Cerebellar cortex (tissue), 1 donor: ENCODE results near the gene ZNF185.
A peak's percentile ranks its signal among the peaks of the same experiment; 100 is the strongest.

Source experiments
- DNase-seq: peaks from one replicate; pipeline ENCODE4 v3.0.0-alpha.2; 2015; ENCODE audit warnings: low spot score

Gene ZNF185

DNA sequence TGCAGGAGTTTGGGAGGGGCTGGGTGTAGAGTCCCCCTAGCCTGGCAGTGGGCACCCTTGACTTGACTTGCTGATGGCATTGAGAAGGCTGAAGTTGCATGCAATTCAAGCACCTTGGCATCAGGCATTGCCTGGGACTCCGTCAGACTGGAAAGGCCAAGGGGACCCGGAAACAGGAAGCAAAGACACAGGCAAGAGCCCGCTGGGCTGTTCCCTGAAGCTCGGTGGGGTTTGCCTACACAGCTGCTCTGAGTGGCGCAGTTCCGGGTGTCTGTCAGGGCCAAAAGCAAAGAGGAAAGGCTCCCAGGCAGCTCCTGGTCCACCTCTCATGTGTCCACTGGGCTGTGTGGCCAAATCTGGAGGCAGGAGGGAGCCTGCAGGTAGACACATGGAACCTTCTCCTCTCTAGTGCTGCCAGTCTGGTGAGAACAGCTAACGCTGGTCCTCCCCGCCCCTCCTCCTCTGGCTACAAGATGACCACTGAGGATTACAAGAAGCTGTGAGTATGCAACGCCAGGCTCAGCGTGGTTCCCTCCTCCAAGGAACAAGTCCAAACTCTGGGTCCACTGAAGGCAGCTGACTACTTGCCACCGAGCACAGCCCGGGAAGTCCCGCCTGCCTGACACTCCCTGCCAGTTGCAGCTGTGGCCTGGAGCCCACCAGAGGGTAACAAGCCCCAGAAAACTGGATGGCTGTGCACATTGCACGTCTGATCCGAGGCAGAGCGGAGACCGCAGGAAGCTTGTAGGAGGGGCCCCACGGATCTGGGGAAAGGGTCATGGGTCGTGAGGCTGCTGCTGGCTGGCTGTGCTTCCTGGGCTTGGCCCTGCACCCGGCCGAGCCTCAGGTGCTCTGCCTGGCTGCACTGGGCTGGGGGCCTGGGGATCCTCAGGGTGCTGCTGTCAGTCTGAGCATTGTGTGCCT, 20.1 kb downstream of the ZNF185 start:
- no peak for DNase-seq

- no peak for DNase-seq
Observed at GRCh38 chrX:152918707-152919106, 20.8 kb downstream of the ZNF185 start.

GRCh38 chrX:152923599-152923998, 25.7 kb downstream of the ZNF185 start:
- DNase-seq = no peak

DNA sequence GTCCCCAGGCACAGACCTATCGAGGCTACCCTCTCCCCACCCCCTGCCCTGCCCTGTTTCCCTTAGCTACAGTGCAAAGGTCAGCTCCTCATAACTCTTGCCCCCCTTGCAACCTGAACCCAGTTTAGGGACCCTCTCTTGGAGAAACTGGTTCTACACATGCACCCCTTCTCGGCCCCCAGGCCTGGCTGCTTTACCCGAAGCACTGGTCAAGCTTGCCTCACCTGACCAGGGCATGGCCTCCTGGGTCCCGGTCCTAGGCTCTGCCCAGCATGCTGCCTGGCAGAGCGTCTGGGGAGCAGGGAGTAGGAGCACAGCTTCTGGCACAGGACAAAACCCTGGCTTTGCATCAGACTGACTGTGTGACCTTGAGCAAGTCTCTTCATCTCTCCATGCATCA, 28.0 kb downstream of the ZNF185 start:
- DNase-seq = no peak

DNA sequence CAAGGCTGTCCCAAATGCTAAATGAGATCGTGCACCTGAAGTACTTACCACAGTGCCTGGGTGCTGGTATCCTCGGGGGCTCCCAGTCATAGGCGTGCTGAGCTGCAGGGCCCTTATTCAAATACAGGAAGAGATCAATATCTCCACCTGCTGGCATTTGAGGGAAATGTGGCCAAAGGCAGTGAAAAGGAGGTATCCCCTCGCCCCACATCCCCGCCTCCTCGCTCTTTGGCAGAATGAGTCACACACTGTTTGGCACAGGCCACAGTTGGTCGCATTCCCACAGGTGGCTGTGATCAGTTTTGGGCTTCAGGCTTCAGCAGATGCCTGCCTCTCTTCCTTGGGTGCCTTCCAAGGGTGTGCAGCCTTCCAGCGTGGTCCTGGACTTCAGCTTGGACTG, 28.4 kb downstream of the ZNF185 start:
- DNase-seq = peak; percentile 61

GRCh38 chrX:152926923-152927322, 29.1 kb downstream of the ZNF185 start:
- DNase-seq = peak; percentile 33

- DNase-seq = no peak
Observed at GRCh38 chrX:152927858-152928760, 30.2 kb downstream of the ZNF185 start.

GRCh38 chrX:152928761-152929400, 31.0 kb downstream of the ZNF185 start:
- no peak for DNase-seq

- DNase-seq = no peak
Observed at GRCh38 chrX:152929898-152930297, 32.0 kb downstream of the ZNF185 start.

- no peak for DNase-seq
Observed at GRCh38 chrX:152930516-152930915, 32.6 kb downstream of the ZNF185 start.

GRCh38 chrX:152932144-152932543, 34.3 kb downstream of the ZNF185 start:
- DNase-seq = no peak

GRCh38 chrX:152932598-152933175, 34.8 kb downstream of the ZNF185 start:
- no peak for DNase-seq

DNA sequence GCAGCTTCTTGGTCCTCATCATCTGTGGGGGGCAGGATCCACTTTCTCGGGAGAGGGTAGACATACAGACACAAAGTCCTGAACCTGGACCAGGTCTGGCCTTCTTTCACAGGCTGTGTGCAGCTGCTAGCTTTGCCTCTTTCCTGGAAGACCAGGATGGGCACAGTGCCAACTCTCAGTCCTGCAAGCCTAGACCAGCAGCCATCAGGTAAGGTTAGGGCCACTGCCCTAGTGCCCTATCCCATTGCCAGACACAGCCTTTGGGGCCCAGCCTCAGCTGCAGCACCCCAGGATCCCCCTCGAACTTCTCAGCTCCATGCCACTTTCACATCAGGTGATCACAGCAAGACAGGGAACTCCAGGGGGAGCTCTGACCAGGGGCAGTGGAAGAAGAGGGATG, 38.4 kb downstream of the ZNF185 start:
- no peak for DNase-seq

DNA sequence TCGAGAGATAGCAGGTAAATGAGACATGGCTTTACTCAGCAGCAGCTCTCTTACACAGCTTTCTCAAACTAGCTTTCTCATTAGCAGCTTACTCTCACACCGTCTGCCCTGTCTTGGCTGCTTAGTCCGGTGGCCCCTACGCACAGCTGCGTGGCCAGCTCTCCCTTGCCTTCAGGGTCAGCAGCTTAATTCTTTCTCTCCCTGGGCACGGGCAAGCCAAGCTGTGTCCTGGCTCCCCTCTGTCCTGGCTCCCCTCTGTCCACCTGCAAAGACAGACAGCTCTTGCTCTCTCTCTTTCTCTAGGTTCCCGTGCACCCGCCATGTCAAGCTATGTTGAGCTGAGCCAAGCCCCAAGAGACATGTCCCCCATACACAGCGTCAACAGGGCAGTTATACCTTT, 39.4 kb downstream of the ZNF185 start:
- no peak for DNase-seq

DNA sequence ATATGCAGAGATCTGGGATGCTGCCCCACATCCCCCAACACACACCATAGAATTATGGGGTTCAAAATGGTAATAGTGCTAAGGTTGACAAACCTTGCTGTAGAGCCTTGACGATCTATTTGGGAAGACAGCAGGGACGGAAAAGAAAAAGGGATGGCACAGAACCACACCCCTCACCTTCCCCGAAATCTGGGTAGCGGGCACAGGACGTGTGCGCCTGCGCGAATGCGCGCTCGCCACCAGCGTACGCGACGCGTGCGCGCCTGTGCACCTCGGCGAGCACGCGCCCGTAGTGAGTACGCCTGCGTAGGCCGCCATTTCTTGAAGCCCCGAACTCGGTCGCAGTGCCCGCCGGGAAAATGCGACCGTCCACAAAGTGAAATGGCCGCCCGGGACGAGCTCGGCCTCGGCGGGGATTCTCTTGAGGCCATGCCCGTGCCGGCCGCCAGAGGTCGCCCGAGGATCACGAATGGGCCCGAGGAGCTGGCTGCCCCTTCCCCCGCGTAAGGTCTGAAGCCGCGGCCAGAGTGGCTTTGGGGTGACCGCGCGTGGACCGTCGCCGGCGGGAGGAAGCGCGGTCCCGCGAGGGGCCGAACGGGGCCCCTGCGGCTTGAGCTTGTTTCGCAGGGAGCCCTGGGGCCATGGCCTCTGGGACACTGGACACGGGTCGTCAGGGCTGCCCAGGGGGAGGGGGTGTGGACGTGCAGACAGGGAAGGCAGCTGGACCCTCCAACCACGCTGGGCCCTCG, 43.6 kb downstream of the ZNF185 start:
- DNase-seq = peak; percentile 88

DNA sequence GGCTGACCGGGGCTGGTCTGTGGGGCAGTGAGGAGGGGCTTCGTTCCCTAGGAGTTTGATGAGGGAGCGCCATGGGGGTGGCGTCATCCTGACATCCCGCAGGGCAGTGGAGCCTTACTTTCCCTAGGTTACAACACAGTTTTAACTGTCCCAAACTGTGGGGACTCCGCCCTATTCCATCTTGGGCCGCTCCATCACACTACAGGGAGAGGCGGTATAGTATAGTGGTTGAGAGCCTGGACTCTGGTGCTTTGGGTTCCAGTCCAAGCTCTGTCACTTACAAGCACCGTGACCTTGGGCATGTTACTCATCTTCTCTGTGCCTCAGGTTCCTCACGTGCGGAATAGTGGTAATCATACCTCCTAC, 44.2 kb downstream of the ZNF185 start:
- no peak for DNase-seq

DNA sequence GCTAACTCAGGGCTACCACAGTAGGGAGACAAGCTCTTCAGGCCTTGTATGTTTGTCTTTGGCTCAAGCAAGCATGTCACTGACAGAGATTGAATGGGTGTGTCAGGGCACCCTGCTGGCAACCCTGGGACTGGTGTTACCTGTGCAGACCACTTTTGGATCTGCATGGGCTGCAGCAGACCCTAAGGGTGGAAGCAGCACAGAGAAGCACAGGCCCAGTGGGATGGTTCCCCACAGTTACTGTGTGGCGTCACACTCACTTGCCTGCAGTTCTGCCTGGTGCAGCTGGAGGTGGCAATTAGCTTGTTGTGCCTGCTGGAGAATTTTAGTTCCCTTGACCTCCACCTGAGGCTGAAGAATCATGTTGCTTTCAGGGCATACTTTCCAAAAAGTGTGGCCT, 46.0 kb downstream of the ZNF185 start:
- no peak for DNase-seq

- DNase-seq = no peak
Observed at GRCh38 chrX:152945021-152945979, 47.4 kb downstream of the ZNF185 start.

GRCh38 chrX:152946681-152947080, 48.8 kb downstream of the ZNF185 start:
- DNase-seq = no peak
